Neural cell (in vitro differentiated cells): ENCODE measurements around the gene BCAS1. TPM values are rescaled to one million over a fixed set of nuclear protein-coding genes. Genes with fewer than 3 reads are reported as not detected.

Experiments
- H2AFZ ChIP-seq: fragments of 200-600, 300-800 bp; sonication (generic), shearing (Covaris generic); 2 replicates; pipeline ENCODE4 v1.6.0; 2014; ENCODE audit warnings: low read depth, mild to moderate bottlenecking, antibody characterized with exemption, low read length, moderate library complexity
- H3F3A ChIP-seq: fragments of 200-600 bp; shearing (Covaris generic); 2 replicates; pipeline ENCODE4 v1.6.1; 2016; ENCODE audit warnings: mild to moderate bottlenecking, moderate library complexity, mixed read lengths, antibody characterized with exemption, low read length; ENCODE audit not compliant: insufficient read depth, poor library complexity, severe bottlenecking
- H3K27ac ChIP-seq: fragments of 200-600, 300-800 bp; sonication (generic), shearing (Covaris generic); 2 replicates; pipeline ENCODE4 v1.5.1; 2014; ENCODE audit warnings: mild to moderate bottlenecking, low read length, moderate library complexity
- H3K27me3 ChIP-seq: fragments of 300-800, 200-600 bp; sonication (generic), shearing (Covaris generic); 2 replicates; pipeline ENCODE4 v1.6.0; 2014; ENCODE audit warnings: mild to moderate bottlenecking, low read depth, low read length, moderate library complexity; ENCODE audit not compliant: insufficient read depth
- H3K36me3 ChIP-seq: fragments of 300-800, 200-600 bp; sonication (generic), shearing (Covaris generic); 2 replicates; pipeline ENCODE4 v1.5.1; 2014; ENCODE audit warnings: mild to moderate bottlenecking, antibody characterized with exemption, low read length, moderate library complexity; ENCODE audit not compliant: insufficient read depth
- H3K4me2 ChIP-seq: fragments of 300-800, 200-600 bp; sonication (generic), shearing (Covaris generic); 2 replicates; pipeline ENCODE4 v1.6.0; 2014; ENCODE audit warnings: mild to moderate bottlenecking, low read length
- H3K4me3 ChIP-seq: fragments of 300-800, 200-600 bp; sonication (generic), shearing (Covaris generic); 2 replicates; pipeline ENCODE4 v1.5.1; 2014; ENCODE audit warnings: mild to moderate bottlenecking, low read length, moderate library complexity
- H3K79me2 ChIP-seq: fragments of 200-600 bp; shearing (Covaris generic); replicated peaks from 2 replicates; pipeline ENCODE4 v1.6.0; 2014; ENCODE audit warnings: mild to moderate bottlenecking, low read length, moderate library complexity; ENCODE audit not compliant: insufficient read depth
- H3K9ac ChIP-seq: fragments of 300-800, 200-600 bp; sonication (generic), shearing (Covaris generic); 2 replicates; pipeline ENCODE4 v1.6.1; 2016; ENCODE audit warnings: mild to moderate bottlenecking, low read length, mixed read lengths
- H3K9me2 ChIP-seq: fragments of 200-600 bp; shearing (Covaris generic); 2 replicates; pipeline ENCODE4 v1.6.1; 2016; ENCODE audit warnings: mild to moderate bottlenecking, low read length, mixed read lengths; ENCODE audit not compliant: insufficient read depth
- H3K9me3 ChIP-seq: fragments of 200-600, 300-800 bp; sonication (generic), shearing (Covaris generic); 2 replicates; pipeline ENCODE4 v1.6.1; 2016; ENCODE audit warnings: mild to moderate bottlenecking, mixed run types, low read length, moderate library complexity, mixed read lengths
- H4K20me1 ChIP-seq: fragments of 200-600 bp; shearing (Covaris generic); 2 replicates; pipeline ENCODE4 v1.6.1; 2016; ENCODE audit warnings: mild to moderate bottlenecking, mixed run types; ENCODE audit not compliant: insufficient read depth
- EP300 ChIP-seq: fragments of 450-650 bp; conservative IDR thresholded peaks from 2 replicates; pipeline ENCODE4 v1.6.1; 2014; ENCODE audit warnings: antibody characterized with exemption, mild to moderate bottlenecking, moderate library complexity; ENCODE audit not compliant: poor library complexity, severe bottlenecking
- EZH2 ChIP-seq: fragments of 200-600, 300-800 bp; shearing (Covaris generic), sonication (generic); IDR thresholded peaks from 2 replicates; pipeline ENCODE4 v1.6.1; 2014; ENCODE audit warnings: antibody characterized with exemption, low read length, borderline replicate concordance, mild to moderate bottlenecking; ENCODE audit not compliant: insufficient read depth, poor library complexity, severe bottlenecking
- MXI1 ChIP-seq: fragments of 450-650 bp; conservative IDR thresholded peaks from 2 replicates; pipeline ENCODE4 v1.6.1; 2014; ENCODE audit warnings: antibody characterized with exemption, mild to moderate bottlenecking; ENCODE audit not compliant: poor library complexity, severe bottlenecking
- POLR2AphosphoS5 ChIP-seq: IDR thresholded peaks from 2 replicates; pipeline ENCODE4 v1.6.1; 2012
- RAD21 ChIP-seq: fragments of 450-650 bp; conservative IDR thresholded peaks from 2 replicates; pipeline ENCODE4 v1.6.1; 2014; ENCODE audit warnings: antibody characterized with exemption, mild to moderate bottlenecking, moderate library complexity
- SMC3 ChIP-seq: fragments of 450-650 bp; conservative IDR thresholded peaks from 2 replicates; pipeline ENCODE4 v1.6.1; 2014; ENCODE audit warnings: antibody characterized with exemption, mild to moderate bottlenecking, moderate library complexity; ENCODE audit not compliant: poor library complexity
- TAF1 ChIP-seq: IDR thresholded peaks from 2 replicates; pipeline ENCODE4 v1.6.1; 2012; ENCODE audit warnings: low read depth
- polyA plus RNA-seq: library from polyadenylated mRNA; depleted of rRNA; stranded (reverse); fragments of >200 nt; gene quantifications from 2 replicates; pipeline ENCODE4 v1.2.3, GENCODE V29; 2014
- TF ChIP-seq, protein P1 (sequence below): fragments of 450-650 bp; IDR thresholded peaks from 2 replicates; pipeline ENCODE4 v1.5.1; 2014; ENCODE audit warnings: antibody characterized with exemption, mild to moderate bottlenecking, moderate library complexity; ENCODE audit not compliant: poor library complexity, severe bottlenecking
- TF ChIP-seq, protein P2 (sequence below): IDR thresholded peaks from 2 replicates; pipeline ENCODE4 v1.6.1; 2012; ENCODE audit warnings: borderline replicate concordance

BCAS1 gene
- polyA plus RNA-seq, 1 donor from 2014 or later, result not detected

DNA sequence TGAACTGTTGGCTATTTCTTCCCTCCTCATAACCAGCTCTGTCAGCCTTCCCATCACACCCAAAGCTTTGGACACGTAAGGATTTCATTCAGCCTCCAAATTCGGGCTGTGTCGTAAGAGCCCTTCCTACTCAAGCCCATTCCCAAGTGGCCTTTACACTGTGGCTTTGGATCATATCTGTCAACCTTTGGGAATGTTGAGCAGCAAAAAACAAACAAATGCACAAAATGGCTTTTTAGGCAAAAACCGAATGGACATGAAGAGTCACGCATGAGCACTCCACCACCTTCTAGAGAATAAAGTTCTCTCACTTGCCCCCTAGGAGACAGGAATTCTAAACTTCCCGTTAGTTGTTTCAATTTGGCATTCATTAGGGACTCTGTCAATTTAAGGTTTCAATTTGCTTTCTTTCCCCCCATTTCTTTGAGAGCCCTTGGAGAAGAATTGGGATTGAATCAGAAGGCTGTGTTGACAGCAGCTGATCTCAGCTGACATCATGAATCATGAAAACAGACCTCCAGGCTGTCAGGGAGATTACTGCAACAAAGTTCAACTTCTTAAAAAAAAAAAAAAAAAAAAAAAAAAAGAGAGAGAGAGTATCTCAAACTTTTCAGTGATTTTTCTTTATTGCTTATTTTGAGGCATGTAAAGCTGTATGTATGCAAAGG lies 110.3 kb downstream of the BCAS1 start:
- no peak overlapping the region for H3K4me2 ChIP-seq
- TF ChIP-seq RAD21 (no peak), EP300 (no peak), EZH2 (no peak), SMC3 (no peak), POLR2AphosphoS5 (no peak), TAF1 (no peak), MXI1 (no peak)
- TF ChIP-seq, protein P1, sequence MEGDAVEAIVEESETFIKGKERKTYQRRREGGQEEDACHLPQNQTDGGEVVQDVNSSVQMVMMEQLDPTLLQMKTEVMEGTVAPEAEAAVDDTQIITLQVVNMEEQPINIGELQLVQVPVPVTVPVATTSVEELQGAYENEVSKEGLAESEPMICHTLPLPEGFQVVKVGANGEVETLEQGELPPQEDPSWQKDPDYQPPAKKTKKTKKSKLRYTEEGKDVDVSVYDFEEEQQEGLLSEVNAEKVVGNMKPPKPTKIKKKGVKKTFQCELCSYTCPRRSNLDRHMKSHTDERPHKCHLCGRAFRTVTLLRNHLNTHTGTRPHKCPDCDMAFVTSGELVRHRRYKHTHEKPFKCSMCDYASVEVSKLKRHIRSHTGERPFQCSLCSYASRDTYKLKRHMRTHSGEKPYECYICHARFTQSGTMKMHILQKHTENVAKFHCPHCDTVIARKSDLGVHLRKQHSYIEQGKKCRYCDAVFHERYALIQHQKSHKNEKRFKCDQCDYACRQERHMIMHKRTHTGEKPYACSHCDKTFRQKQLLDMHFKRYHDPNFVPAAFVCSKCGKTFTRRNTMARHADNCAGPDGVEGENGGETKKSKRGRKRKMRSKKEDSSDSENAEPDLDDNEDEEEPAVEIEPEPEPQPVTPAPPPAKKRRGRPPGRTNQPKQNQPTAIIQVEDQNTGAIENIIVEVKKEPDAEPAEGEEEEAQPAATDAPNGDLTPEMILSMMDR, result no peak
- TF ChIP-seq, protein P2, sequence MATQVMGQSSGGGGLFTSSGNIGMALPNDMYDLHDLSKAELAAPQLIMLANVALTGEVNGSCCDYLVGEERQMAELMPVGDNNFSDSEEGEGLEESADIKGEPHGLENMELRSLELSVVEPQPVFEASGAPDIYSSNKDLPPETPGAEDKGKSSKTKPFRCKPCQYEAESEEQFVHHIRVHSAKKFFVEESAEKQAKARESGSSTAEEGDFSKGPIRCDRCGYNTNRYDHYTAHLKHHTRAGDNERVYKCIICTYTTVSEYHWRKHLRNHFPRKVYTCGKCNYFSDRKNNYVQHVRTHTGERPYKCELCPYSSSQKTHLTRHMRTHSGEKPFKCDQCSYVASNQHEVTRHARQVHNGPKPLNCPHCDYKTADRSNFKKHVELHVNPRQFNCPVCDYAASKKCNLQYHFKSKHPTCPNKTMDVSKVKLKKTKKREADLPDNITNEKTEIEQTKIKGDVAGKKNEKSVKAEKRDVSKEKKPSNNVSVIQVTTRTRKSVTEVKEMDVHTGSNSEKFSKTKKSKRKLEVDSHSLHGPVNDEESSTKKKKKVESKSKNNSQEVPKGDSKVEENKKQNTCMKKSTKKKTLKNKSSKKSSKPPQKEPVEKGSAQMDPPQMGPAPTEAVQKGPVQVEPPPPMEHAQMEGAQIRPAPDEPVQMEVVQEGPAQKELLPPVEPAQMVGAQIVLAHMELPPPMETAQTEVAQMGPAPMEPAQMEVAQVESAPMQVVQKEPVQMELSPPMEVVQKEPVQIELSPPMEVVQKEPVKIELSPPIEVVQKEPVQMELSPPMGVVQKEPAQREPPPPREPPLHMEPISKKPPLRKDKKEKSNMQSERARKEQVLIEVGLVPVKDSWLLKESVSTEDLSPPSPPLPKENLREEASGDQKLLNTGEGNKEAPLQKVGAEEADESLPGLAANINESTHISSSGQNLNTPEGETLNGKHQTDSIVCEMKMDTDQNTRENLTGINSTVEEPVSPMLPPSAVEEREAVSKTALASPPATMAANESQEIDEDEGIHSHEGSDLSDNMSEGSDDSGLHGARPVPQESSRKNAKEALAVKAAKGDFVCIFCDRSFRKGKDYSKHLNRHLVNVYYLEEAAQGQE, result no peak
- H2AFZ ChIP-seq, result no peak overlapping the region

DNA sequence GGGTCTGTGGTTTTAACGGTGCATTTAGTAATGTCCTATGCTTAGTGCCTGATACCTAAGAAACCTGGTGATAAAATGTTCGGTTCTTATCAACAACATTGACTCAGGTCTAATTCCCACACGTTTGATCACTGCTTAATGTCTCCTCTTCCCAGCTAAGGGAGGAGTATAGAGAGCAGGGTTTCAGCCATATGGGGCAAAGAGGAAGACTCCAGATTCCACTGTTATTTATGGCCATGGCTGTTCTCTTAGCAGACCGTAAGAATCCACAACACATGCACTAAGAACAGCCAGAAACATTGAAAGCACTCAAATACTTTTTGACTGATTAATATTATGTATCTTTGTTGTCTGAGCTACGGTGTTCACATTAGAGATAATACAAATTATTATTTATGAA lies 112.1 kb downstream of the BCAS1 start:
- H3K27ac ChIP-seq, result no peak overlapping the region
- H3K9me3 ChIP-seq, result no peaks in the 10 kb centered on the region
- H4K20me1 ChIP-seq, result no peaks in the 10 kb centered on the region
- H3K9ac ChIP-seq, result no peak overlapping the region
- H3K4me2 ChIP-seq, result no peak overlapping the region
- no peaks in the 10 kb centered on the region for H3K36me3 ChIP-seq
- H3K79me2 ChIP-seq, result no peaks in the 10 kb centered on the region
- no peaks in the 10 kb centered on the region for H3F3A ChIP-seq
- H2AFZ ChIP-seq, result no peak overlapping the region
- H3K4me3 ChIP-seq, result no peak overlapping the region
- no peaks in the 10 kb centered on the region for H3K27me3 ChIP-seq
- TF ChIP-seq, protein P1, result no peak
- TF ChIP-seq, protein P2, result no peak
- no peak for TF ChIP-seq RAD21
- no peak for TF ChIP-seq EP300
- TF ChIP-seq MXI1, result no peak
- TF ChIP-seq EZH2, result no peak
- TF ChIP-seq TAF1, result no peak
- no peak for TF ChIP-seq POLR2AphosphoS5
- no peak for TF ChIP-seq SMC3
- H3K9me2 ChIP-seq, result no peaks in the 10 kb centered on the region

More for the DNA sequence above, 110.3 kb downstream of the BCAS1 start:
- Histone ChIP-seq H3F3A (no peaks in the 10 kb centered on the region), H3K27ac (no peak overlapping the region), H3K9me2 (no peaks in the 10 kb centered on the region), H4K20me1 (no peaks in the 10 kb centered on the region), H3K9ac (no peak overlapping the region), H3K9me3 (no peaks in the 10 kb centered on the region), H3K27me3 (no peaks in the 10 kb centered on the region), H3K36me3 (no peaks in the 10 kb centered on the region), H3K79me2 (no peaks in the 10 kb centered on the region), H3K4me3 (no peak overlapping the region)
